ENCODE results near the gene NCKAP5.

NCKAP5 gene

DNA sequence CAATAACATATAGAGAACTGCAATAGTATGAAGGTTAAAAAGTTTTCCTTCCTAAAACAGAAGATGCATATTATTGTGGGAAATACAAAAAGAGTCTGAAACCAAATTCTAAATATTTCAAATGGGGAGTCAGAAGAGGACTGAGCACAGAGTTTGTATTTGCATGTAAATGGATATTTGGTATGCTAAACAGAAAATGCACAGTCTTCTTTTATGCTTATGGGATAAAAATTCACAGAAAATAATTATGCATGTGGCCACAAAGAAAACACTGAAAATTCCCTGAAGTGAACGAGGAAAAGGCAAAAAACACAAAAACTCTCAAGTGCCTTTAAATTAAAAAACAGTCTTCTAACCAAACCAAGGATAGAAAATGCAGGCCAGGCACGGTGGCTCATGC, 142.7 kb downstream of the NCKAP5 start:
- H3K4me3 ChIP-seq (ENCODE audit: low read length) = no peak overlapping the region
- TF ChIP-seq, protein P1, sequence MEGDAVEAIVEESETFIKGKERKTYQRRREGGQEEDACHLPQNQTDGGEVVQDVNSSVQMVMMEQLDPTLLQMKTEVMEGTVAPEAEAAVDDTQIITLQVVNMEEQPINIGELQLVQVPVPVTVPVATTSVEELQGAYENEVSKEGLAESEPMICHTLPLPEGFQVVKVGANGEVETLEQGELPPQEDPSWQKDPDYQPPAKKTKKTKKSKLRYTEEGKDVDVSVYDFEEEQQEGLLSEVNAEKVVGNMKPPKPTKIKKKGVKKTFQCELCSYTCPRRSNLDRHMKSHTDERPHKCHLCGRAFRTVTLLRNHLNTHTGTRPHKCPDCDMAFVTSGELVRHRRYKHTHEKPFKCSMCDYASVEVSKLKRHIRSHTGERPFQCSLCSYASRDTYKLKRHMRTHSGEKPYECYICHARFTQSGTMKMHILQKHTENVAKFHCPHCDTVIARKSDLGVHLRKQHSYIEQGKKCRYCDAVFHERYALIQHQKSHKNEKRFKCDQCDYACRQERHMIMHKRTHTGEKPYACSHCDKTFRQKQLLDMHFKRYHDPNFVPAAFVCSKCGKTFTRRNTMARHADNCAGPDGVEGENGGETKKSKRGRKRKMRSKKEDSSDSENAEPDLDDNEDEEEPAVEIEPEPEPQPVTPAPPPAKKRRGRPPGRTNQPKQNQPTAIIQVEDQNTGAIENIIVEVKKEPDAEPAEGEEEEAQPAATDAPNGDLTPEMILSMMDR (IDR thresholded peaks at IDR 0.05; ENCODE audit: insufficient read depth, low read depth, low read length, missing control alignments) = no peak
- no peak for DNase-seq (ENCODE audit: low read depth)

DNA sequence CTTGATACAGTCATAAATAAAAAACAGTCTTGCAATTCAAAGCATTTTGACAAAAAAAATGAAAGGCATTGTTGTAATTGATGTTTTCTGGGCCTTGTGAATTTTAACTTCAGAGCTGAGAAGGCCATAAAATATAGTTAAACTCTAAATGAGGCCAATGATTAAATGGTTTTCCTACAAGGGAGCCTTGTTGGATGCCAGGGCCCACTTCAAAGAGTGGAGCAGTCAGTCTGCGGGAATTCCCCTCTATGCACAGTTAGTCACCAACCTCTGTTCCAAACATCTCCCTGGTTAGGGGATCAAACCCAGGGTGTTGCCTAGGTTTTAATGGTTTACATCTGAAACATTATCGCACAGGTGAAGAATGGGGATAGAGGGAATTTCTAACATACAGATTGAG, 143.4 kb downstream of the NCKAP5 start:
- TF ChIP-seq, protein P1 (IDR thresholded peaks at IDR 0.05; ENCODE audit: insufficient read depth, low read depth, low read length, missing control alignments) = no peak
- H3K4me3 ChIP-seq (ENCODE audit: low read length) = no peak overlapping the region
- peak; percentile 37 for DNase-seq (ENCODE audit: low read depth)

DNA sequence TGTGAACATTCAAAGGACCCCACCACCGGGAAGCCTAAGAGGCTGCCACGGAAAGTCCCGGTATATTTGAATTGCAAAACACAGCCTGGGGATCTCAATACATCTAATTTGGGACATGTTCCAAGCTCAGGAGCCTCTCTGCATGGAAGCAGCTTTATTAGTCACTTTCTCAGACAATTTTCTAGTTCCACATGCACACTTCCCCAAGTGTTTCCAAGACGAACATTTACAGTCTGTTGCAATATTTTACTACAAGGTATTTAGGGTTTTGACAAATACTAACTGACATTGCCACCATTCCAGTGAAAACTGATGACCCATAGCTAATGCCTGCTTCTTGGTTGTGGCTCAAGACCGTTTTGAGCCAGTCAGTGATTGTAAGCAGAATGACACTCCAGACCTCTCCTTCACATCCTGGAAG, 145.3 kb downstream of the NCKAP5 start:
- TF ChIP-seq, protein P1 (IDR thresholded peaks at IDR 0.05; ENCODE audit: insufficient read depth, low read depth, low read length, missing control alignments) = no peak
- peak; percentile 53 for DNase-seq (ENCODE audit: low read depth)

DNA sequence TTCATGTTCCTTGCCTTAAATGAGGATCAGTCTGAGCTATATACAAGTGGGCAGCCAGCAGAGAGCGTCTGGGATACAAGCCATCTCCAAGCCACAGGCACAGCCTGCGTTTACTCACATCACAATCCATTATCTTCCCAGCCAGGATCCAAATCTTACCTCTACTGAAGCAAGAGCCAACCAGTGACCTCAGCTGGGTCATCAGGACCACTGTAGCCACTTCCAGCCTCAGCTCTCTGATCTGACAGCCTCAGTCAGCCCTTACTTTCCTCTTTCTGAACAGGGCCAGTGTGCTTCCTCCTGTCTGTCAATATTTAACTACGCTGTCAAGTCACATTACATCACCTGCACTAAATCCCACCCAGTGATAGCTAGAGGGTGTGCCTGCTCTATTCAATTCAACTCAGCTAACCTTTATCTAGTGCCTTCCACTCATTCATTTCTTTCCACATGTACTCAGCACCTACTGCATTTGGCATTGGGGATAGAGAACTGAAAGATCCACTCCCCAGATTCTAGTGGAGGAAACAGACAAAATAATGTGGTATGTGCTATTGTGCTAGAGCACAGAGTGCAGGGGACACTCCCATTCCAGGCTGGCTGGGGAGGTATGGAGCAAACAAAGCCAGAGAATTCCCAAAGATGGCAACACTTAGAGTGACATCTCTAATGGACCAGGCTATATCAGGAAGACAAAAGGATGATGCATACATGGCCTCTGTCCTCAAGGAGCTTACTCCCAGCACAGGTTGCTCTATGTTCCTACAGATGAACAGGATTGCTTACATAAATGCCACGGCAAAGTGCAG, 146.5 kb downstream of the NCKAP5 start:
- H3K4me3 ChIP-seq (ENCODE audit: low read length) = no peak overlapping the region
- TF ChIP-seq, protein P1 (IDR thresholded peaks at IDR 0.05; ENCODE audit: insufficient read depth, low read depth, low read length, missing control alignments) = peak; percentile 4
- DNase-seq (ENCODE audit: low read depth) = no peak

More for the DNA sequence above, 145.3 kb downstream of the NCKAP5 start:
- no peak overlapping the region for H3K4me3 ChIP-seq (ENCODE audit: low read length)

DNA sequence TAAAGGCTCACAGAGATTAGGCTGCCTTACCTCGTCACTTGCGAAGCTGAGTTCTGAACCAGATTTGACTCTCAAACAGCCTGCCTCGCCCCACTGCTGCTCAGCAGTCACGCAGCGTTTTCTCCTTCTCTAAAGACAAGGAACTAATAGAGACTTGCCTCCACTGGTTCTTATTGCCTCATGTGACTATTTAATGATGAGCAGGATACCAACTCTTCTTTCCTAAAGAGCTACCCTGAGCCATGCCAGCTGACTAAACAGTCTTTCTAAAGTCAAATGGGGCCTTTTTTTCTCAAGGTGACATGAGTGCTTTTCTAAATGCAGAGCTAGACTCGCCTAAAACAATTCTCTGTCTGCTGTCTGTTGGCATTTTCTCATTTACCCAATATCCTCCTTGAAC, 147.5 kb downstream of the NCKAP5 start:
- no peak overlapping the region for H3K4me3 ChIP-seq (ENCODE audit: low read length)
- TF ChIP-seq, protein P1 (IDR thresholded peaks at IDR 0.05; ENCODE audit: insufficient read depth, low read depth, low read length, missing control alignments) = no peak
- DNase-seq (ENCODE audit: low read depth) = peak; percentile 50

DNA sequence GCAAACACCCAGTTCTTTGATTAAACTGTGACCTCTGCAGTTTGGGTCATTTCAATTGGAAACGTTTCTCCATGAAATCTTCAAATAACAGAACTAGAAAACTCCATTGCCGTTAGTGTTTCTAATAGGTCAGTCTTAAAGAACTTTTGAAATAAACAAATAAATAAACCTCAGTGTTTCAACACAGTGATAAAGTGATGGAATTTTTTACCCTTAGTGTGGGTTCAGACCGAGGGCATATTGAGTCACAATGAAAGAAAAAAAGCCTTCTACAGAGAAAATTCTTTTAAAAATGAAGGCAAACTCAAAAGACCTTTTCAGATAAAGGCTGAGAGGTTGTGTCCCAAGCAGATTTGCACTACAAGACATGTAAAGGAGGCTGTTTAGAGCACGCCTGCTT, 149.6 kb downstream of the NCKAP5 start:
- TF ChIP-seq, protein P1 (IDR thresholded peaks at IDR 0.05; ENCODE audit: insufficient read depth, low read depth, low read length, missing control alignments) = no peak
- no peak overlapping the region for H3K4me3 ChIP-seq (ENCODE audit: low read length)

DNA sequence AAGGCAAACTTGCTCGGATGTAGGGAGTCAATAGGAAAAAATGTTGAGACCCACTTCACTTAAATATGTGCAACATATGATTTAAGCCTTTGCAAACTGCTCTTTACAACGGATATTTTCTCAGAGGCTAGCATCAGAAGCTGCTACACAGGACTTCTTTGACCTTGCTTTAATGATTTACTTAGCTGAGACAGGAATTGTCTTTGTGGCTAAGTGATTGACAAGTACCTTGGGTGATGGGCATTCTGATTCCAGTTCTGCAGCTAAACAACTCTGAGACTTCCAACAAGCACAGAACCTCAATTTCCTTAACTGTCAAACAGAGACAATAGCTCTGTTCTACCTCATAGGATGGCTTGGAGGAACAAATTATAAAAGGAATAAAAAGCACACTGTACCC, 150.2 kb downstream of the NCKAP5 start:
- DNase-seq (ENCODE audit: low read depth) = no peak
- TF ChIP-seq, protein P1 (IDR thresholded peaks at IDR 0.05; ENCODE audit: insufficient read depth, low read depth, low read length, missing control alignments) = no peak
- H3K4me3 ChIP-seq (ENCODE audit: low read length) = no peak overlapping the region

More for the DNA sequence above, 149.6 kb downstream of the NCKAP5 start:
- DNase-seq (ENCODE audit: low read depth) = no peak
